ENCODE data around the gene CD109.

The CD109 gene

DNA sequence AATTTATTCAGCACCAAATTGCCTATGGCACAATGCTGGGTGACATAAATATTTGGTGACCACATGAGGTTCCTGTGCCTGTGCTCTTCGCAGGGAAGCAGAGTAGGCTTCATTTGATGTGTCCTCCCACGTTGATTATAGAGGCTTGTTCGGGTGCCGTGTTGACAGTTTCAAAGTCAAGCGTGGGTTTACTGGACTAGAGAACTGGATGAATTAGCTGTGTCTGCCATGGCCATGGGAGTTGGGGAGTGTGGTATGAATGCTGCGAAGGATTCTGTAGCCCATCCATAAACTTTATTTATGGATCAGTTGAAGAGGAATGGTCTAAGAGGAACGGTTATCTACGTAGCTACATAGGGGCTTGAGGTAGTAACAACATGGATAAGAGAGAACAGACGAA lies 11.0 kb downstream of the CD109 start:
- TF ChIP-seq, protein P1, sequence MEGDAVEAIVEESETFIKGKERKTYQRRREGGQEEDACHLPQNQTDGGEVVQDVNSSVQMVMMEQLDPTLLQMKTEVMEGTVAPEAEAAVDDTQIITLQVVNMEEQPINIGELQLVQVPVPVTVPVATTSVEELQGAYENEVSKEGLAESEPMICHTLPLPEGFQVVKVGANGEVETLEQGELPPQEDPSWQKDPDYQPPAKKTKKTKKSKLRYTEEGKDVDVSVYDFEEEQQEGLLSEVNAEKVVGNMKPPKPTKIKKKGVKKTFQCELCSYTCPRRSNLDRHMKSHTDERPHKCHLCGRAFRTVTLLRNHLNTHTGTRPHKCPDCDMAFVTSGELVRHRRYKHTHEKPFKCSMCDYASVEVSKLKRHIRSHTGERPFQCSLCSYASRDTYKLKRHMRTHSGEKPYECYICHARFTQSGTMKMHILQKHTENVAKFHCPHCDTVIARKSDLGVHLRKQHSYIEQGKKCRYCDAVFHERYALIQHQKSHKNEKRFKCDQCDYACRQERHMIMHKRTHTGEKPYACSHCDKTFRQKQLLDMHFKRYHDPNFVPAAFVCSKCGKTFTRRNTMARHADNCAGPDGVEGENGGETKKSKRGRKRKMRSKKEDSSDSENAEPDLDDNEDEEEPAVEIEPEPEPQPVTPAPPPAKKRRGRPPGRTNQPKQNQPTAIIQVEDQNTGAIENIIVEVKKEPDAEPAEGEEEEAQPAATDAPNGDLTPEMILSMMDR (IDR thresholded peaks at IDR 0.05) = no peak

DNA sequence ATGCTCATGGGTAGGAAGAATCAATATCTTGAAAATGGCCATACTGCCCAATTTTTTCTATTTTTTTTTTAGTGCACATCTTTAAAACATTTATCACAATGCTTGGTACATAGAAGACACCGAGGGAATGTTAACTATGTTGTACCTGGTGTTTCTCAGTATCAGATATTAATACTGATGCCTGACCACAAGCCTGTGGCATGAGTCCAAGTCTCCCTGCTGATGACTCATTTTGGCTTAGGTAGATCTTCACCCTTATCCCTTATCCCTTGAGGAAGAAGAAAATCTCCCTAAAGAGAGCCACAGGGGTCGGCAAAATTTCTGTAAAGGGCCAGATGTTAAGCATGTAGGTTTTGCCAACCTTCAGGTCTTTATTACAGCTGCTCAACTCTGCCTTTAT lies 14.5 kb downstream of the CD109 start:
- TF ChIP-seq, protein P1 (IDR thresholded peaks at IDR 0.05) = no peak

DNA sequence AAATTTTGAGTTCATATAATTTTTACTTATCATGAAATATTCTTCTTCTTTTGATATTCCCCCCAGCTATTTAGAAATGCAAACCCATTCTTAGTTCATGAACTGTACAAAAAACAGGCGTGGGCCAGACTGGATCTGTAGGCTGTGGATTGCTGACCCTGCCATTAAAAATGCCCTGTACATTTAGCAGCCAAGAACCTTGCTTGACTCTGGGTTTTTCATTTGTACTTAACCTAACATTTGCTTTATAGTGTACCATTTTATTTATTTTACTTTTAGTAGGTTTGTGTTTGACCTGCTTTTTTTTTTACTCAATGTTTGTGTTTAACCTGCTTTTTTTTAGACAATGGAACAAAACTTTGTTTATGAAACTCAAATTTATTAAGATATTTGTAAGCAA lies 14.9 kb downstream of the CD109 start:
- TF ChIP-seq, protein P1 (IDR thresholded peaks at IDR 0.05) = no peak

DNA sequence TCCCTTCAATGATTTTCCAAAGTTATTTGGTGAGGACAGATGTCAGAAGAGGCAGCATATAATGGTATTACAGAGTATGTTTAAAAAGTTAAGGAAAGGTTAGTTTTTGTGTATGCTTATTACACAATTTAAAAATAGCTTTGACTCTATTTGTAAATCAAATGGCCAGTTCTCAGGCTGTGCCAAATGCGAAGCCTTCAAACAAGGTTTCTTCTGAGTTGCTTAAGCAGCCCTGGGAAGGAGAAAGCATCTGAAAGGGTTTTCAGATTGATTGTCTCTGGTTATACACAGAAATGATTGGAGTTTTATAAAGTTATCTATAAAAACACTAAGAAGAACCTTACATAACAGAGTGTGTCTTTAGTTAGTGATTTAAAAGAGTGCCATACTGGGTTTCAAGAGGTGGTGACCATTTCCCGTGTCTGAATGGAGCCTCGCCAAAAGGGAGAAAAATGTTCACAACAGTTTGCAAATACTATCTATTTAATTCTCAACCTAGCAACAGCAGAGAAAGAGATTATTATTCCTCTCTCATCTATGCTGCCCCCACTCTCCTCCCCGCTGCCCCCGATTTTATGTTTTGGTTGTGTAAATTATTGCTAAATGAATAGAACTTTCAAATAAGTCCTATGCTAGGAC lies 16.7 kb downstream of the CD109 start:
- TF ChIP-seq, protein P1 (IDR thresholded peaks at IDR 0.05) = no peak

DNA sequence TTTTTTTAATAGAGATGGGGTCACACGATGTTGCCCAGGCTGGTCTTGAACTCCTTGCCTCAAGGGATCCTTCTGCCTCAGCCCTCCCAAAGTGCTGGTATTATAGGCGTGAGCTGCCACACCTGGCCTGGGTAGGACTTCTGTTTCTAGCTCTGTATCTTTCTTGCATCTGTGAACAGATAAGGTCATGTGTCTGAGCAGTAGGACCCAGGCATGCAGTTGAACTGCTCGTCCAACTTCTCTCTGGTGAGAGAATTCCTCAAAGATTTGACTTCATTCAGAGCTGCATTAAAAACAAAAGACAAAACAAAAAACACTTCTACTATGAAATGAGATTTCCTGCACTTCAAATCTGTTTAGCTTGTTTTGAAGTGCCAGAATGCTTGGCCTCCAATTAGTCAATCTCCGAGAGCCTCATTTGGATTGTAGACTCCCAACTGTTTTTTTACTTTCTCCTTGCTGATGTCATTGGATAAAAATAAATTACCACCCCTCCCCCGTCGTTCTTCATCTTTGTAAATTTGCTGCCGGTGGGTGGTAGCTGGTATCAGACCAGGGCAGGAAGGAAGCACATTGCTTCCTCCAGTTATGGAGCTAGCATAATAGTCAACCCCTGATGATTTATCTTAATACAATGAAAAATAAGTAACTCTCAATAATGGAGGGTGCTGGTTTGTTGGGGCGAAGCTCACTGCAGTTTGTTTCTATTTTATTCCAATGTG lies 17.6 kb downstream of the CD109 start:
- TF ChIP-seq, protein P1 (IDR thresholded peaks at IDR 0.05) = no peak

DNA sequence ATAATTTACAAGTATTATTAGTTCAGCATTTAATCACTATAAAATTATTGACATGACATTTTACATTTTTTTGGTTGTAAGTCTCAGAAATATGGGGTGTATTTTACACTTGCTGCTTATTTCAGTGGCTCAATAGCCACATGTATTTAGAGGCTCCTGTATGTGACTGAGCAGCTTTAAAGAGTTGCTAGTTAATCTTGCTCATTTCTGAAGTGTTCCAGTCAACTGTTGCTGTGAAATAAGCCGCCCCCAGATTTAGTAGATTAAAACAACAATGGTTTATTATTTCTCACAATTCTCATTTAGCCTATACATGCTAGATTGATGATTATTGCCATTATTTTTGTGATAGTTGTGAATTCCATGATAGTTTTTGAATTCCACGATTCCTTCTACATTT lies 23.0 kb downstream of the CD109 start:
- TF ChIP-seq, protein P1 (IDR thresholded peaks at IDR 0.05) = no peak

DNA sequence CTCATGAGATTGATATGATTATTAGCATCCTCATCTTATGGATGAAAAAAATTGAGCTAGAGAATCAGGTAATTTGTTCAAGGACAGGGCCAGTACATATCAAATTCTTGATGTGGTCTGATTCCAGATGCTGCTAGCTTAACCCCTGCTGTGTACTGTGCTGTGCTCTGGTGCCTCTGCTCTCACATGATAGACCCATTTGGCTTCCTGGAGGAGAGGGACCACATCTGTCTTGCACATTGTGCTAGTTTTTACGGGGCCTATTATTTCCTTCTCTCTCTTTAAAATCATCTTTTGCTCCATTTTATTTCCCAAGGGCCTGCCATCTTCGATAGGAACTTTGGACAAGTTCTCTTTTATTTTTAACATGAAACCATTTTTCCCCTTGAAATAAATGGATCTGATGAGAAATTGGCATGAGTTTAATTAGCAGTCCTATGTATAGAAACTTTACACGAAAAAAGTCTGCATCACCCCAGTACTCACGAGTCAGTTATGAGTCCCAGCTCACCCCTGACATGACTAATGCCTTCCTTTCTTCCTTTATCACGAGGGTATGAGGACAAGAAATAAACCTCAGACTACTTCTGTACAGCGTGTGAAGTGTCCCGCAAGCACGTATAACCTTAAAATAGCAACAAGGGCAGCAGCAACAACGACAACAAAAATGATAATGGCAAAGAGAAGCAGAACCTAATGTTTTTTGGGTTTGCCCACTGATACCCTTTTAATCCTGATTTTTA lies 26.5 kb downstream of the CD109 start:
- TF ChIP-seq, protein P1 (IDR thresholded peaks at IDR 0.05) = no peak
